A549 (cell line): ENCODE data around the gene SETBP1. TPM values are rescaled to one million over a fixed set of nuclear protein-coding genes. Genes with fewer than 3 reads are reported as not detected.

Experiments
- ATAC-seq, 2 experiments: fragments of 200-7000 bp in 1 of 2; fragments of >200 bp in 1 of 2; cut with Nextera tagmentation in 1 of 2; cut with Tn5 transposase in 1 of 2; 3 replicates each; pipeline versions ENCODE4 v1.8.0 to v1.9.1; 2018 to 2020; ENCODE audit warnings: mild to moderate bottlenecking in 1 of 2, moderate library complexity in 1 of 2
- CTCF ChIA-PET: fragments of 300-600 bp; sonication (Branson Sonifier 250); formaldehyde crosslinking; extraction: SDS; loops from one replicate; lab custom pipeline; 2021; ENCODE audit warnings: antibody characterized with exemption, inconsistent platforms; lab: Yijun Ruan, JAX
- POLR2A ChIA-PET: fragments of 350-600 bp; formaldehyde crosslinking; extraction: SDS; loops from one replicate; lab custom pipeline; 2021; ENCODE audit warnings: antibody characterized with exemption, inconsistent platforms; lab: Yijun Ruan, JAX
- DNase-seq, 2 experiments: peaks; one replicate each; pipeline versions ENCODE4 v3.0.0 to v3.0.0-alpha.2; 2011 to 2016; ENCODE audit warnings: low read depth in 1 of 2, low spot score in 1 of 2
- FAIRE-seq: peaks from 2 replicates; lab custom pipeline; 2011; peaks lifted over from hg19 to GRCh38; lab: Jason Lieb, UNC
- H3K27ac ChIP-seq, 2 experiments: fragments of >200 bp; sonication (Bioruptor Twin); formaldehyde crosslinking; 3 replicates each; pipeline ENCODE4 v1.5.1; 2016 to 2017
- H3K4me1 ChIP-seq: fragments of >200 bp; sonication (Bioruptor Twin); formaldehyde crosslinking; 3 replicates; pipeline ENCODE4 v1.6.1; 2016
- H3K4me2 ChIP-seq: fragments of >200 bp; sonication (Bioruptor Twin); formaldehyde crosslinking; 3 replicates; pipeline ENCODE4 v1.6.1; 2016
- H3K4me3 ChIP-seq: fragments of >200 bp; sonication (Bioruptor Twin); formaldehyde crosslinking; 3 replicates; pipeline ENCODE4 v1.5.1; 2016
- H3K9me3 ChIP-seq: fragments of >200 bp; sonication (Bioruptor Twin); formaldehyde crosslinking; 3 replicates; pipeline ENCODE4 v1.6.1; 2016
- BHLHE40 ChIP-seq: IDR thresholded peaks from 2 replicates; pipeline ENCODE4 v1.6.1; 2012; ENCODE audit warnings: low read depth, low read length, inconsistent platforms
- EHF ChIP-seq: fragments of 250-450 bp; sonication (Bioruptor Pico); IDR thresholded peaks from 2 replicates; pipeline ENCODE4 v1.5.0; 2020; ENCODE audit warnings: mild to moderate bottlenecking
- EP300 ChIP-seq, 2 experiments: fragments of >200 bp; sonication (Bioruptor Twin); formaldehyde crosslinking; IDR thresholded peaks; 2 replicates in 1 of 2; 3 replicates in 1 of 2; pipeline ENCODE4 v1.6.1; 2016 to 2017
- ESRRA ChIP-seq: fragments of 150-350 bp; IDR thresholded peaks from 2 replicates; pipeline ENCODE4 v1.6.1; 2014; ENCODE audit warnings: mild to moderate bottlenecking, low read length, borderline replicate concordance
- FOSB ChIP-seq: fragments of 250-450 bp; sonication (Bioruptor Pico); IDR thresholded peaks from 2 replicates; pipeline ENCODE4 v1.5.0; 2020; ENCODE audit warnings: mild to moderate bottlenecking, moderate library complexity
- FOXS1 ChIP-seq: fragments of 250-450 bp; sonication (Bioruptor Pico); IDR thresholded peaks from 2 replicates; pipeline ENCODE4 v1.5.0; 2020; ENCODE audit warnings: mild to moderate bottlenecking, moderate library complexity
- GATA3 ChIP-seq: IDR thresholded peaks from 2 replicates; pipeline ENCODE4 v1.6.1; 2012; ENCODE audit warnings: borderline replicate concordance
- HDAC2 ChIP-seq: fragments of 200-600 bp; sonication (generic); IDR thresholded peaks from 2 replicates; pipeline ENCODE4 v1.6.1; 2016
- HOXB5 ChIP-seq: fragments of 250-450 bp; sonication (Bioruptor Pico); IDR thresholded peaks from 2 replicates; pipeline ENCODE4 v1.5.0; 2020; ENCODE audit warnings: mild to moderate bottlenecking, moderate library complexity
- MYC ChIP-seq: IDR thresholded peaks from 2 replicates; pipeline ENCODE4 v1.6.1; 2012; ENCODE audit warnings: mild to moderate bottlenecking, inconsistent platforms, low read length, improper control_type of control experiment, borderline replicate concordance
- NPAS2 ChIP-seq: fragments of 250-450 bp; sonication (Bioruptor Pico); IDR thresholded peaks from 2 replicates; pipeline ENCODE4 v1.8.0; 2022; ENCODE audit warnings: mild to moderate bottlenecking, moderate library complexity, borderline replicate concordance
- RNF2 ChIP-seq: fragments of 200-600 bp; sonication (generic); IDR thresholded peaks from 2 replicates; pipeline ENCODE4 v1.6.1; 2016; ENCODE audit warnings: low read depth, mild to moderate bottlenecking, antibody characterized with exemption, moderate library complexity, borderline replicate concordance
- TFCP2L1 ChIP-seq: fragments of 250-450 bp; sonication (Bioruptor Pico); IDR thresholded peaks from 2 replicates; pipeline ENCODE4 v1.5.0; 2021; ENCODE audit warnings: mild to moderate bottlenecking
- ZNF302 ChIP-seq: fragments of 250-450 bp; sonication (Bioruptor Pico); IDR thresholded peaks from 2 replicates; pipeline ENCODE4 v1.9.0; 2021; ENCODE audit warnings: inconsistent platforms, mild to moderate bottlenecking, moderate library complexity
- ZSCAN20 ChIP-seq: fragments of 250-450 bp; sonication (Bioruptor Pico); IDR thresholded peaks from 2 replicates; pipeline ENCODE4 v1.8.0; 2022; ENCODE audit warnings: mild to moderate bottlenecking, moderate library complexity
- WGBS: methylation state at CpG from one replicate; pipeline ENCODE4 v1.1.6; 2017; ENCODE audit errors: missing lambda C conversion rate; 5-methylcytosine and 5-hydroxymethylcytosine counted together
- polyA plus RNA-seq, 4 experiments: library from polyadenylated mRNA; depleted of rRNA in 3 of 4; stranded (reverse); fragments of >200 nt; fragmentation: RNase III in 1 of 4; extraction: RNeasy Plus Mini Kit Qiagen cat#74134 plus additional on column Dnase treatment in 1 of 4; gene quantifications; 2 replicates in 3 of 4; 3 replicates in 1 of 4; pipeline ENCODE4 v1.2.3, GENCODE V29; 2011 to 2017
- TF ChIP-seq, protein P1 (sequence below): fragments of 250-450 bp; sonication (Bioruptor Pico); IDR thresholded peaks from 2 replicates; pipeline ENCODE4 v1.5.0; 2021; ENCODE audit warnings: mild to moderate bottlenecking, moderate library complexity, borderline replicate concordance
- TF ChIP-seq, protein P2 (sequence below): fragments of 200-600 bp; sonication (generic); IDR thresholded peaks from 2 replicates; pipeline ENCODE4 v1.6.1; 2016; ENCODE audit warnings: antibody characterized with exemption, mild to moderate bottlenecking, moderate library complexity
- TF ChIP-seq, protein P3 (sequence below): IDR thresholded peaks from 2 replicates; pipeline ENCODE4 v1.6.1; 2012

SETBP1 gene
- polyA plus RNA-seq, 2 of the 4 experiments (the other 2 are of a cell fraction): 0.50 to 1.9 TPM

DNA sequence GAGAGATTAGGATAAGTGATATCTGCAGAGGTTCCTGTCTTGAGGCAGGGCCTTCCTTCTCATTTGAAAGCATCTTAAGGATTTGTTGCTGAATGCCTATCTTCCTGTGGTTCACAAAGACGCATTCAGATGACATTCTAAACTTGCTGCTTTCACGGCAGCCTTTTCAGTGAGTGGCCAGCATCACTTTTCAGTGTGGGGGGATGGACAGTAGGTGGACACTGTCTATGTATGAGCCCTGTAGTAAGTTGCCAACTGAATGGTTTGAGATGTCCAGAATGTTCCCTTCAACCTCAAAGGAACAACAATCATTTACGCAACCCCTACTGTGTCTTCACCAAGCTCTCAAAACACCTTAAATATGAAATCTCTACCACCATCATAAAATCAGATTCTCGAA, 46.6 kb downstream of the SETBP1 start:
- CTCF ChIA-PET: no interaction called here
- Histone ChIP-seq H3K4me2 (no peak overlapping the region), H3K9me3 (no peaks in the 10 kb centered on the region), H3K4me1 (peaks cover 17% of the 10 kb centered on the region; the same call in 2 of the 3 replicates), H3K27ac (no peak overlapping the region), H3K4me3 (no peak overlapping the region)
- POLR2A ChIA-PET: no interaction called here
- TF ChIP-seq HOXB5 (no peak), HDAC2 (no peak), GATA3 (no peak), NPAS2 (CRISPR knock-in tag) (no peak), MYC (no peak), ESRRA (no peak), FOXS1 (CRISPR knock-in tag) (no peak), BHLHE40 (no peak), EHF (CRISPR knock-in tag) (no peak), FOSB (CRISPR knock-in tag) (no peak), EP300 (IDR thresholded peaks at IDR 0.05) (no peak), TFCP2L1 (no peak), RNF2 (no peak), ZNF302 (no peak)
- TF ChIP-seq, protein P1, sequence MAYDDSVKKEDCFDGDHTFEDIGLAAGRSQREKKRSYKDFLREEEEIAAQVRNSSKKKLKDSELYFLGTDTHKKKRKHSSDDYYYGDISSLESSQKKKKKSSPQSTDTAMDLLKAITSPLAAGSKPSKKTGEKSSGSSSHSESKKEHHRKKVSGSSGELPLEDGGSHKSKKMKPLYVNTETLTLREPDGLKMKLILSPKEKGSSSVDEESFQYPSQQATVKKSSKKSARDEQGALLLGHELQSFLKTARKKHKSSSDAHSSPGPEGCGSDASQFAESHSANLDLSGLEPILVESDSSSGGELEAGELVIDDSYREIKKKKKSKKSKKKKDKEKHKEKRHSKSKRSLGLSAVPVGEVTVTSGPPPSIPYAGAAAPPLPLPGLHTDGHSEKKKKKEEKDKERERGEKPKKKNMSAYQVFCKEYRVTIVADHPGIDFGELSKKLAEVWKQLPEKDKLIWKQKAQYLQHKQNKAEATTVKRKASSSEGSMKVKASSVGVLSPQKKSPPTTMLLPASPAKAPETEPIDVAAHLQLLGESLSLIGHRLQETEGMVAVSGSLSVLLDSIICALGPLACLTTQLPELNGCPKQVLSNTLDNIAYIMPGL (CRISPR knock-in tag): no peak
- TF ChIP-seq, protein P2, sequence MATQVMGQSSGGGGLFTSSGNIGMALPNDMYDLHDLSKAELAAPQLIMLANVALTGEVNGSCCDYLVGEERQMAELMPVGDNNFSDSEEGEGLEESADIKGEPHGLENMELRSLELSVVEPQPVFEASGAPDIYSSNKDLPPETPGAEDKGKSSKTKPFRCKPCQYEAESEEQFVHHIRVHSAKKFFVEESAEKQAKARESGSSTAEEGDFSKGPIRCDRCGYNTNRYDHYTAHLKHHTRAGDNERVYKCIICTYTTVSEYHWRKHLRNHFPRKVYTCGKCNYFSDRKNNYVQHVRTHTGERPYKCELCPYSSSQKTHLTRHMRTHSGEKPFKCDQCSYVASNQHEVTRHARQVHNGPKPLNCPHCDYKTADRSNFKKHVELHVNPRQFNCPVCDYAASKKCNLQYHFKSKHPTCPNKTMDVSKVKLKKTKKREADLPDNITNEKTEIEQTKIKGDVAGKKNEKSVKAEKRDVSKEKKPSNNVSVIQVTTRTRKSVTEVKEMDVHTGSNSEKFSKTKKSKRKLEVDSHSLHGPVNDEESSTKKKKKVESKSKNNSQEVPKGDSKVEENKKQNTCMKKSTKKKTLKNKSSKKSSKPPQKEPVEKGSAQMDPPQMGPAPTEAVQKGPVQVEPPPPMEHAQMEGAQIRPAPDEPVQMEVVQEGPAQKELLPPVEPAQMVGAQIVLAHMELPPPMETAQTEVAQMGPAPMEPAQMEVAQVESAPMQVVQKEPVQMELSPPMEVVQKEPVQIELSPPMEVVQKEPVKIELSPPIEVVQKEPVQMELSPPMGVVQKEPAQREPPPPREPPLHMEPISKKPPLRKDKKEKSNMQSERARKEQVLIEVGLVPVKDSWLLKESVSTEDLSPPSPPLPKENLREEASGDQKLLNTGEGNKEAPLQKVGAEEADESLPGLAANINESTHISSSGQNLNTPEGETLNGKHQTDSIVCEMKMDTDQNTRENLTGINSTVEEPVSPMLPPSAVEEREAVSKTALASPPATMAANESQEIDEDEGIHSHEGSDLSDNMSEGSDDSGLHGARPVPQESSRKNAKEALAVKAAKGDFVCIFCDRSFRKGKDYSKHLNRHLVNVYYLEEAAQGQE: no peak
- no peak for FAIRE-seq
- WGBS: 78% methylated on average over 4 of the region's 4 CpGs
- no peak for ATAC-seq
- no peak for DNase-seq

DNA sequence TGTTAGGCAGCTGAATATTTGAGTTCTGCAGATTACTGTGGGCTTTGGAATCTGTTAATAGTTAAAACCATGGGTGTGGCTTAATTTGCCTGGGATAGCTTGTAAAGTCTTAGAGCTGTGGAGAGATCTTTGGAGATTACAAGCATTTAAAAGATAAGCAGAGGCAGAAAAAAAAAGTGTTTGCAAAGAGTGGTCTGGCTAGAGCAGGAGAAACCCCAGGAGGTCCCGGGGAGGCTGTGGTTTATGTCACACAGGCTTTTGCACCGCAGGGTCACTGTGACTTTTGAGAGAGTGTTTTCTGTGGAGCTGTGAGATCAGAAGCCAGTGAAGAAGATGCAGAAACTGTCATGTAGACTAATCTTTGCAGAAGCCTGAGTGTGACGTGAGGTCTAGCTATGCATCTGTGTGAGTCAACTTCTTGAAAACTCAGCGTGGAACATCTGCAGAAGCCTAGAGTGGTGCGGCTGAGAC, 49.0 kb downstream of the SETBP1 start:
- Histone ChIP-seq H3K9me3 (no peaks in the 10 kb centered on the region), H3K4me3 (no peak overlapping the region), H3K4me2 (no peak overlapping the region; the same call in 2 of the 3 replicates)
- CTCF ChIA-PET: no interaction called here
- POLR2A ChIA-PET: no interaction called here
- TF ChIP-seq, protein P3, sequence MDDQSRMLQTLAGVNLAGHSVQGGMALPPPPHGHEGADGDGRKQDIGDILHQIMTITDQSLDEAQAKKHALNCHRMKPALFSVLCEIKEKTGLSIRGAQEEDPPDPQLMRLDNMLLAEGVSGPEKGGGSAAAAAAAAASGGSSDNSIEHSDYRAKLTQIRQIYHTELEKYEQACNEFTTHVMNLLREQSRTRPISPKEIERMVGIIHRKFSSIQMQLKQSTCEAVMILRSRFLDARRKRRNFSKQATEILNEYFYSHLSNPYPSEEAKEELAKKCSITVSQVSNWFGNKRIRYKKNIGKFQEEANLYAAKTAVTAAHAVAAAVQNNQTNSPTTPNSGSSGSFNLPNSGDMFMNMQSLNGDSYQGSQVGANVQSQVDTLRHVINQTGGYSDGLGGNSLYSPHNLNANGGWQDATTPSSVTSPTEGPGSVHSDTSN: no peak
- no peak for TF ChIP-seq ZSCAN20 (CRISPR knock-in tag)
- TF ChIP-seq, all 56 proteins: peak for 0
- FAIRE-seq: no peak
- ATAC-seq: no peak
- no peak for DNase-seq
- WGBS: 39% methylated on average over 5 of the region's 5 CpGs
- H3K4me1 ChIP-seq: peaks cover 32% of the 10 kb centered on the region
- no peak overlapping the region for H3K27ac ChIP-seq
